Pancreas (tissue), 10 donors: Measurements from ENCODE around the gene SLC37A2. TPM values are rescaled to one million over a fixed set of nuclear protein-coding genes. Genes with fewer than 3 reads are reported as not detected.
"Not testable (repeated sequence)": the region's sequence is repeated elsewhere in the genome, so short reads cannot be mapped to it uniquely, and the experiment has no call there.

Experiments
- ATAC-seq, 4 donors: fragments of 200-7000 bp; cut with Tn5 transposase; one replicate each; pipeline versions ENCODE4 v1.8.0 to v1.9.1; 2020; ENCODE audit warnings: mild to moderate bottlenecking in 4 of 4, moderate library complexity in 4 of 4
- DNase-seq, 6 donors: peaks; one replicate each; pipeline ENCODE4 v3.0.0-alpha.2; 2020
- FAIRE-seq: peaks from 2 replicates; lab custom pipeline; 2012; peaks lifted over from hg19 to GRCh38; lab: Jason Lieb, UNC
- H3K27ac ChIP-seq, 4 donors: fragments of 200-600 bp; sonication (generic); 1 replicate in 3 of 4; 2 replicates in 1 of 4; pipeline versions ENCODE4 v1.5.0 to v1.8.0; 2020
- H3K27me3 ChIP-seq, 4 donors: fragments of 200-600 bp; one replicate each; pipeline ENCODE4 v1.8.0; 2021
- H3K36me3 ChIP-seq, 3 donors: fragments of 200-600 bp; sonication (generic) in 1 of 3; one replicate each; pipeline versions ENCODE4 v1.5.0 to v1.8.0; 2020 to 2021
- H3K4me1 ChIP-seq, 3 donors: fragments of 200-600 bp; one replicate each; pipeline ENCODE4 v1.8.0; 2021
- H3K4me3 ChIP-seq, 4 donors: fragments of 200-600 bp; sonication (generic) in 2 of 4; one replicate each; pipeline versions ENCODE4 v1.5.0 to v1.8.0; 2020 to 2021
- H3K9me3 ChIP-seq, 4 donors: fragments of 200-600 bp; one replicate each; pipeline ENCODE4 v1.8.0; 2021
- WGBS, 2 donors: extraction: QIAGEN DNeasy Blood & Tissue Kit; methylation state at CpG; one replicate each; pipeline ENCODE4 v1.1.7; 2013; 5-methylcytosine and 5-hydroxymethylcytosine counted together
- intact Hi-C, 3 donors: fragments of 100-400 bp; cut with DNase I; formaldehyde crosslinking; loops; one replicate each; pipeline versions ENCODE4 v1.11.1 to v1.14.2; 2022
- polyA plus RNA-seq, 2 donors: library from polyadenylated mRNA; stranded (reverse); fragments of 200-250 nt; gene quantifications; one replicate each; pipeline ENCODE4 v1.2.3, GENCODE V29; 2013
- total RNA-seq, 6 donors: library from RNA; stranded (reverse); fragmentation: NEBNext Ultra II Directional in 4 of 6; extraction: Animal tissue kit (Norgen Biotek cat#: 25700) in 4 of 6; gene quantifications; one replicate each; pipeline versions ENCODE4 v1.2.1 to v1.2.4, GENCODE V29; 2021 to 2023
- TF ChIP-seq, protein P1 (sequence below), 4 donors: fragments of 200-600 bp; sonication (generic) in 3 of 4; IDR thresholded peaks; one replicate each; pipeline versions ENCODE4 v1.5.0 to v1.8.0; 2021; ENCODE audit warnings: antibody characterized with exemption in 4 of 4
- donor health status: healthy with polysubstance abuse.
- donor health status: DM: no; HTN: no; CAD: no; lungs with moderate emphysema.
- donor health status: DM: no; HTN: no; CAD: no.
- donor health status: control.
- donor health status: control.
- donor health status: Bipolar disorder and iron deficiency.
- donor health status: DM: yes; HTN: yes; CAD: no.
- donor health status: DM: no; HTN: no; CAD: no.
- donor health status: DM: no; HTN: no; CAD: no.
- donor health status: DM: yes; HTN: yes; CAD: no.

SLC37A2 gene
- total and polyA plus RNA-seq, 8 donors, result 0.32 to 7.3 (median 0.67) TPM

DNA sequence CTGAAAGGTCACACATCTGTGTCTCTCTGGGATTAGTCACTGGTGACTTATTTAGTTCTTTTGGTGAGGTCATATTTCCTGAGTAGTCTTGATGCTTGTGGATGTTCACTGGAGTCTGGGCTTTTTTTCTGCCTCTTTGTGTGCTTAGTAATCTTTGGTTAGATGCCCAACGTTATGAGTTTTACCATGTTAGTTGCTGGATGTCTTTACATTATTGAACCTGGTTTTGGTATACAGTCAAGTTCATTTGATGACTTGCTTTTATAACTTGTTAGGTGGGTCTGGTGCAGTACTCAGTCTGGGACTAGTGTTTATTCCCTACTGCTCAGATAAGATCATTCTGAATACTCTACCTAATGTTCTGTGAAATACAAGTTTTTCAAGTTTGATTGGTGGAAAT is 26.2 kb upstream of the SLC37A2 start:
- Histone ChIP-seq H3K36me3 (no peaks in the 10 kb centered on the region), H3K4me1 (no peaks in the 10 kb centered on the region), H3K27me3 (no peaks in the 10 kb centered on the region), H3K27ac (no peak overlapping the region), H3K4me3 (no peak overlapping the region), H3K9me3 (no peaks in the 10 kb centered on the region)
- no peak for FAIRE-seq
- TF ChIP-seq, protein P1, sequence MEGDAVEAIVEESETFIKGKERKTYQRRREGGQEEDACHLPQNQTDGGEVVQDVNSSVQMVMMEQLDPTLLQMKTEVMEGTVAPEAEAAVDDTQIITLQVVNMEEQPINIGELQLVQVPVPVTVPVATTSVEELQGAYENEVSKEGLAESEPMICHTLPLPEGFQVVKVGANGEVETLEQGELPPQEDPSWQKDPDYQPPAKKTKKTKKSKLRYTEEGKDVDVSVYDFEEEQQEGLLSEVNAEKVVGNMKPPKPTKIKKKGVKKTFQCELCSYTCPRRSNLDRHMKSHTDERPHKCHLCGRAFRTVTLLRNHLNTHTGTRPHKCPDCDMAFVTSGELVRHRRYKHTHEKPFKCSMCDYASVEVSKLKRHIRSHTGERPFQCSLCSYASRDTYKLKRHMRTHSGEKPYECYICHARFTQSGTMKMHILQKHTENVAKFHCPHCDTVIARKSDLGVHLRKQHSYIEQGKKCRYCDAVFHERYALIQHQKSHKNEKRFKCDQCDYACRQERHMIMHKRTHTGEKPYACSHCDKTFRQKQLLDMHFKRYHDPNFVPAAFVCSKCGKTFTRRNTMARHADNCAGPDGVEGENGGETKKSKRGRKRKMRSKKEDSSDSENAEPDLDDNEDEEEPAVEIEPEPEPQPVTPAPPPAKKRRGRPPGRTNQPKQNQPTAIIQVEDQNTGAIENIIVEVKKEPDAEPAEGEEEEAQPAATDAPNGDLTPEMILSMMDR (IDR thresholded peaks at IDR 0.05), result no peak
- intact Hi-C loops, result no loop called here
- DNase-seq, result no peak
- WGBS, 2 donors, result 71 to 72% methylated on average over 1 of the region's 1 CpG
- ATAC-seq, result no peak

DNA sequence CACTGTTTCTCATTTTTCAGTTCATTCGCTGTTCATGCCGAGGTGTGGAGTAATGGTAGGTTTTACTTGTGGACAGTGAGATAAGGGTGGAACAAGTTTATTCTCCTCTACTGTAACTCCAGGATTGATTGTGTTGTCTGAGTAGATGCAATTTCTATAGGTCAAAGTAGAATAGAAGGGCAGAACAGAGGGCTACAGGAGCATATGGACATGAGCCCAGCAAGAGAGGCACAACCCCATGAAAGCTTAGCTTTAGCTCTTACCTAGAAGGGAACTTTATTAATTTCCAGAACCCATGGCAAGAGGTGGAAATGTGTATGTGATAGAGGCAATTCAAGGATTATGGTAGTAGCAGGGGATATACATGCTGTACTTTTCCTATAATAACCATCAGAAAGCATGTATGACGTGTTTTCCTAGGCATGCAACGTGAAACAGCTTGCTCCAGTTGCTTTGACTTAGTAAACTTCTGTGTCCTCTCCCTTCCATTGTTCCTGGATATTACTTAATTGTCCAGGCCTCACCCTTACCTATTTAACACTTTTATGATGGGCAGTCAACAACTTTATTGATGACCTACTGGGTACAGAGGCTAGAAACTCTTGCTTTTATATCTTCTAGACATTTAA is 13.8 kb upstream of the SLC37A2 start:
- Histone ChIP-seq H3K4me3 (no peak overlapping the region), H3K9me3 (no peaks in the 10 kb centered on the region), H3K27me3 (no peaks in the 10 kb centered on the region), H3K4me1 (no peaks in the 10 kb centered on the region), H3K36me3 (no peaks in the 10 kb centered on the region), H3K27ac (no peak overlapping the region)
- FAIRE-seq (no peak), DNase-seq (no peak), ATAC-seq (no peak)
- intact Hi-C loops, result no loop called here
- TF ChIP-seq, protein P1 (IDR thresholded peaks at IDR 0.05), result no peak
- WGBS, 2 donors, result 95 to 96% methylated on average over 4 of the region's 4 CpGs

DNA sequence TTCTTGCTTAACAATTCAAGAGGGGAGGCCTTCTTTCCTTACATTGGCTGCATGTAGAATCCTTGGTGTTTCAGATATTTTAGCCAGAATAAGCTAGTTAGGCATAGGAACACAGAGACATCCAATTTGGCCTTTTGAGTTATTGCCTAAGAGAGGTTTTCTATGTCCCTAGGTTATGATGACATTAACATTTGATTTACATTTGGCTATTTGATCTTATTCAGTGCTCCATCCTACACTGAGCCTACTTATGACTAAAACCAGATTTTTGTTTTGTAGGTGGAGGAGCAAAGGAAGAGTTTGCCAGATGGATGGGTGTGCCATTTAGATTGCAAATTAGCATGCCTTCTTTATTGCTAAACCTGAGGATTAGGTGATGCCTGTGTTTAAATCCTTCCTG is 11.1 kb upstream of the SLC37A2 start:
- Histone ChIP-seq H3K36me3 (no peaks in the 10 kb centered on the region), H3K4me1 (no peaks in the 10 kb centered on the region), H3K27ac (no peak overlapping the region), H3K4me3 (no peak overlapping the region), H3K9me3 (no peaks in the 10 kb centered on the region), H3K27me3 (no peaks in the 10 kb centered on the region)
- no peak for ATAC-seq
- TF ChIP-seq, protein P1 (IDR thresholded peaks at IDR 0.05), result no peak
- intact Hi-C loops, result no loop called here
- DNase-seq, result no peak
- no peak for FAIRE-seq

DNA sequence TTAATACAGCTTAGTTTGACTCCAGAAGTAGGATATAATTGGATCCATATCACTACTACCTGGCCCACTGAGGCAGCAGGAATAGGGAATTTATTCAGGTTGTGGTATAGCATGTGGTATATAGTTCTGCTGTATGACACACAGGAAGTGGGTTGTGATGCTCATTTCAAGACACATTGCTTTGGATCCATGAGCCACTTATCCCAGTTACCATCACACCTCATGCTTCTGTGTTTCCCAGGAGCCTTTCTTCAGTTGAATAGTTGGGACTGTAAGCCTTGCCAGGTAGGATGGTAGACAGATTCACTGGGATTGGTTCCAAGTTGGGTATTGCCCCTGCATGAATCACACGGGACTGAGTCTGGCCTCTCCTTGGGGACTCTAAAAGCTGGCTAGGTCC is 9.9 kb upstream of the SLC37A2 start:
- TF ChIP-seq, protein P1 (IDR thresholded peaks at IDR 0.05), result no peak
- ATAC-seq, result no peak
- no peaks in the 10 kb centered on the region for H3K27me3 ChIP-seq
- intact Hi-C loops, result no loop called here
- H3K4me1 ChIP-seq, result no peaks in the 10 kb centered on the region
- no peaks in the 10 kb centered on the region for H3K9me3 ChIP-seq
- no peak for DNase-seq
- no peaks in the 10 kb centered on the region for H3K36me3 ChIP-seq
- FAIRE-seq, result no peak
- no peak overlapping the region for H3K4me3 ChIP-seq
- WGBS, 2 donors, result 85 to 95% methylated on average over 1 of the region's 1 CpG
- H3K27ac ChIP-seq, result no peak overlapping the region

DNA sequence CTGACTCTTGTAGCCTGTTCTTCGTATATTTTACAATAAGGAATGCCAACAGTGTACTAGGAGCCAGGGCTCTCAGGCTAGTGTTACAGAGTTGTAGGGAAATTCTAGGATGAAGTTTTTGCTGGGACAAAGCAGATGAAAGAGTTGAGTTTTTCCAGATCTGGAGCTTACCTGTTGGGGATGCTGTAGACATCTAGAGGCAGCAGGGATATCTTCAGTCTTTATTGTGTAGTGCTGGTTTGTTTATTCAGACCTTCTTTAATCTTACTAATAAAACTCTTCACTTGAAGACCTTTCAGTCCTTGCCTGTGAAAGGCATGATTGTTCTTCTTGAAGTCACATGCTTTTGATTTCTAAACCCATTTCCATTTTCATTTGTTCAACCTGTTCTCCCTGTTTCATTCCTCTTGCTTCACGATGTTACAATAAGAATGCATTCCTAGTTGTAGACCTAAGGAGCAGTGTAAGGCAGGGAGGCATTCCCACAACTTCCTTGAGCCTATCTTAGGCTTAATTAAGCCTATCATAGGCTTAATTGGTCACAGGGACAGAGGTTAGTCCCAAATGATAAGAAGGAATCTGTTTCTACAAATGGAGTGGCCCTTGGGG is 7.9 kb upstream of the SLC37A2 start:
- H3K9me3 ChIP-seq, result no peaks in the 10 kb centered on the region
- TF ChIP-seq, protein P1 (IDR thresholded peaks at IDR 0.05), result no peak
- intact Hi-C loops, result no loop called here
- 63 to 67% methylated on average over 2 of the region's 2 CpGs for WGBS, 2 donors
- H3K27me3 ChIP-seq, result no peaks in the 10 kb centered on the region
- H3K27ac ChIP-seq, result no peak overlapping the region
- no peak overlapping the region for H3K4me3 ChIP-seq
- no peaks in the 10 kb centered on the region for H3K4me1 ChIP-seq
- no peak for ATAC-seq
- no peak for FAIRE-seq
- DNase-seq, result no peak
- H3K36me3 ChIP-seq, result no peaks in the 10 kb centered on the region

DNA sequence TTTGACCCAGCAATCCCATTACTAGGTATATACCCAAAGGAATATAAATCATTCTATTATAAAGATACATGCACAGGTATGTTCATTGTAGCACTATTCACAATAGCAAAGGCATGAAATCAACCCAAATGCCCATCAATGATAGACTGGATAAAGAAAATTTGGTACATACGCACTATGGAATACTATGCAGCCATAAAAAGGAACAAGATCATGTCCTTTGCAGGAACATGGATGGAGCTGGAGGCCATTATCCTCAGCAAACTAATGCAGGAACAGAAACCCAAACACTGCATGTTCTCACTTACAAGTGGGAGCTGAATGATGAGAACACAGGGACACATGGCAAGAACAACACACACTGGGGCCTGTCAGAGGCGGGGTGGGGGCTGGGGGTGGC is 7.0 kb upstream of the SLC37A2 start:
- not testable (repeated sequence) for FAIRE-seq
- 94 to 98% methylated on average over 2 of the region's 2 CpGs for WGBS, 2 donors

More for the DNA sequence above, 7.0 kb upstream of the SLC37A2 start:
- H3K36me3 ChIP-seq, ATAC-seq, H3K9me3 ChIP-seq, intact Hi-C loops, H3K4me3 ChIP-seq, DNase-seq, H3K27ac ChIP-seq, H3K27me3 ChIP-seq, H3K4me1 ChIP-seq: not testable (repeated sequence)
